GM23338 (cell line): Measurements from ENCODE around the gene NUB1. TPM values are rescaled to one million over a fixed set of nuclear protein-coding genes. Genes with fewer than 3 reads are reported as not detected.

Experiments used
- ATAC-seq: fragments of 200-7000 bp; cut with Tn5 transposase; 3 replicates; pipeline ENCODE4 v1.9.1; 2020
- DNase-seq: peaks from one replicate; pipeline ENCODE4 v3.0.0-alpha.2; 2015; ENCODE audit warnings: low spot score
- H2AFZ ChIP-seq: fragments of 200-600 bp; sonication (generic); 2 replicates; pipeline ENCODE4 v1.8.0; 2016; ENCODE audit warnings: antibody characterized with exemption, mild to moderate bottlenecking, moderate library complexity
- H3F3A ChIP-seq: fragments of 200-600 bp; sonication (generic); replicated peaks from 2 replicates; pipeline ENCODE4 v1.8.0; 2017; ENCODE audit warnings: antibody characterized with exemption, mixed run types, low read depth
- H3K27ac ChIP-seq: fragments of 200-600 bp; sonication (generic); 2 replicates; pipeline ENCODE4 v1.6.1; 2016; ENCODE audit warnings: low read depth
- H3K27me3 ChIP-seq: fragments of 200-600 bp; sonication (generic); 2 replicates; pipeline ENCODE4 v1.8.0; 2016; ENCODE audit warnings: mild to moderate bottlenecking, mixed run types, moderate library complexity; ENCODE audit not compliant: insufficient read depth
- H3K36me3 ChIP-seq: fragments of 200-600 bp; sonication (generic); 2 replicates; pipeline ENCODE4 v1.8.0; 2016; ENCODE audit warnings: mild to moderate bottlenecking; ENCODE audit not compliant: insufficient read depth
- H3K4me1 ChIP-seq: fragments of 200-600 bp; sonication (generic); 2 replicates; pipeline ENCODE4 v1.8.0; 2016; ENCODE audit warnings: mild to moderate bottlenecking, moderate library complexity; ENCODE audit not compliant: insufficient read depth
- H3K4me2 ChIP-seq: fragments of 200-600 bp; sonication (generic); 2 replicates; pipeline ENCODE4 v1.7.1; 2017; ENCODE audit warnings: mixed run types
- H3K4me3 ChIP-seq: fragments of 200-600 bp; sonication (generic); 2 replicates; pipeline ENCODE4 v1.6.1; 2016; ENCODE audit warnings: mixed run types
- H3K79me2 ChIP-seq: fragments of 200-600 bp; sonication (generic); replicated peaks from 2 replicates; pipeline ENCODE4 v1.8.0; 2017; ENCODE audit warnings: mild to moderate bottlenecking; ENCODE audit not compliant: insufficient read depth
- H3K9me2 ChIP-seq: fragments of 200-600 bp; sonication (generic); 2 replicates; pipeline ENCODE4 v1.8.0; 2017; ENCODE audit not compliant: insufficient read depth
- H4K20me1 ChIP-seq: fragments of 200-600 bp; sonication (generic); replicated peaks from 2 replicates; pipeline ENCODE4 v1.8.0; 2017; ENCODE audit warnings: mild to moderate bottlenecking; ENCODE audit not compliant: insufficient read depth
- H3K27ac Mint-ChIP-seq: 2 replicates; pipeline ENCODE4 v1.8.0; 2020; ENCODE audit warnings: inconsistent platforms, mild to moderate bottlenecking, moderate library complexity, mixed read lengths
- H3K27me3 Mint-ChIP-seq: 3 replicates; pipeline ENCODE4 v1.8.0; 2022; ENCODE audit warnings: low read depth, mild to moderate bottlenecking, moderate library complexity, mixed read lengths, inconsistent platforms; ENCODE audit not compliant: insufficient read depth, poor library complexity
- H3K36me3 Mint-ChIP-seq: 3 replicates; pipeline ENCODE4 v1.8.0; 2021; ENCODE audit warnings: low read depth, mild to moderate bottlenecking, inconsistent platforms, moderate library complexity, mixed read lengths
- H3K4me1 Mint-ChIP-seq: 3 replicates; pipeline ENCODE4 v1.8.0; 2020; ENCODE audit warnings: mild to moderate bottlenecking, inconsistent platforms, mixed read lengths
- H3K4me3 Mint-ChIP-seq: 3 replicates; pipeline ENCODE4 v1.8.0; 2021; ENCODE audit warnings: moderate library complexity, mild to moderate bottlenecking, inconsistent platforms, mixed read lengths
- H3K9me3 Mint-ChIP-seq: 3 replicates; pipeline ENCODE4 v1.8.0; 2020; ENCODE audit warnings: moderate library complexity, mild to moderate bottlenecking, inconsistent platforms, mixed read lengths
- CTCF ChIP-seq, 2 experiments: fragments of 200-600 bp in 1 of 2; sonication (generic) in 1 of 2; conservative IDR thresholded peaks; 2 replicates each; pipeline versions ENCODE4 v1.5.1 to v1.6.1; 2016 to 2017; ENCODE audit warnings: antibody characterized with exemption in 2 of 2, low read depth in 2 of 2, mild to moderate bottlenecking in 2 of 2, moderate library complexity in 1 of 2
- ETS1 ChIP-seq: IDR thresholded peaks from 2 replicates; pipeline ENCODE4 v1.6.1; 2016; ENCODE audit warnings: antibody characterized with exemption
- EZH2 ChIP-seq: fragments of 200-600 bp; sonication (generic); IDR thresholded peaks from one replicate; pipeline ENCODE4 v1.8.0; 2017; ENCODE audit warnings: antibody characterized with exemption, mild to moderate bottlenecking, low read depth; ENCODE audit not compliant: unreplicated experiment
- EZH2phosphoT487 ChIP-seq: fragments of 200-600 bp; sonication (generic); IDR thresholded peaks from one replicate; pipeline ENCODE4 v1.8.1; 2018; ENCODE audit warnings: antibody characterized with exemption; ENCODE audit not compliant: unreplicated experiment
- NANOG ChIP-seq: IDR thresholded peaks from 2 replicates; pipeline ENCODE4 v1.6.1; 2016; ENCODE audit warnings: antibody characterized with exemption, borderline replicate concordance
- POLR2AphosphoS5 ChIP-seq: IDR thresholded peaks from 2 replicates; pipeline ENCODE4 v1.6.1; 2016; ENCODE audit warnings: antibody characterized with exemption, low read depth
- STAT1 ChIP-seq: IDR thresholded peaks from one replicate; pipeline ENCODE4 v1.6.1; 2016; ENCODE audit warnings: antibody characterized with exemption; ENCODE audit not compliant: unreplicated experiment
- ZNF114 ChIP-seq: fragments of 250-450 bp; sonication (Bioruptor Pico); IDR thresholded peaks from 2 replicates; pipeline ENCODE4 v1.5.0; 2020; ENCODE audit warnings: mild to moderate bottlenecking, moderate library complexity
- ZNF331 ChIP-seq: fragments of 250-450 bp; sonication (Bioruptor Pico); IDR thresholded peaks from 2 replicates; pipeline ENCODE4 v1.5.0; 2020; ENCODE audit warnings: low read depth, mild to moderate bottlenecking, moderate library complexity
- polyA plus RNA-seq: library from polyadenylated mRNA; unstranded; fragments of >200 nt; fragmentation: Nextera tagmentation; extraction: Ambion mirVana; gene quantifications from 2 replicates; pipeline ENCODE4 v1.2.1, GENCODE V29; 2016
- total RNA-seq: library from RNA; depleted of rRNA; stranded (reverse); fragments of >200 nt; shearing (Covaris generic); gene quantifications from 2 replicates; pipeline ENCODE4 v1.2.3, GENCODE V29; 2014
- TF ChIP-seq, protein P1 (sequence below): IDR thresholded peaks from one replicate; pipeline ENCODE4 v1.6.1; 2018; ENCODE audit warnings: antibody characterized with exemption; ENCODE audit not compliant: unreplicated experiment

Gene NUB1
- total and polyA plus RNA-seq, 2 experiments from 2014 or later, result 31.8 to 42.3 TPM

- TF ChIP-seq ETS1, result no peak
- no peak for TF ChIP-seq NANOG
Measured at GRCh38 chr7:151423226-151423625, 81.6 kb downstream of the NUB1 start (continued).

DNA sequence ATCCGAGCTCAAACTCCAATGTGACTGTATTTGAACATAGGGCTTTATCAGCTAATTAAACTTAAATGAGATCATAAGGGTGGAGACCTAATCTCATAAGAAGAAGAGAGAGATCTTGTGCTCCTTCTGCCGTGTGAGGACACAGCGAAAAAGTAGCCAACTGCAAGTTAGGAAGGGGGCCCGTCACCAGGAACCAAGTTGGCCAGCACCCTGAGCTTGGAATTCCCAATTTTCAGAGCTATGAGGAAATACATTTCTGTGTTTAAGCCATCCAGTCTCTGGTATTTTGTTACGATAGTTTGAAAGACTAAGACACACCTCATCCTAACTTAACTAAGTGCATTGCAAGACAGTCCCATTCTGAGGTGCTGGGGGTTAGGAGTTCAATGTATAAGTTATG is 82.3 kb downstream of the NUB1 start:
- TF ChIP-seq EZH2 (no peak), ZNF114 (no peak), ETS1 (no peak), ZNF331 (CRISPR knock-in tag) (no peak)
- Histone ChIP-seq H3K4me1 (peaks cover 12% of the 10 kb centered on the region), H3K4me2 (no peak overlapping the region), H2AFZ (no peak overlapping the region), H3K79me2 (no peaks in the 10 kb centered on the region), H3F3A (no peaks in the 10 kb centered on the region), H3K36me3 (no peaks in the 10 kb centered on the region; the same call in 1 of the 2 replicates), H3K27ac (no peak overlapping the region), H3K27me3 (no peaks in the 10 kb centered on the region), H4K20me1 (no peaks in the 10 kb centered on the region), H3K4me3 (no peak overlapping the region), H3K9me2 (no peaks in the 10 kb centered on the region)
- Mint-ChIP-seq H3K4me1 (peaks cover 13% of the 10 kb centered on the region), H3K27me3 (peaks cover 7% of the 10 kb centered on the region), H3K4me3 (no peak overlapping the region), H3K9me3 (peaks cover 37% of the 10 kb centered on the region), H3K27ac (no peak overlapping the region), H3K36me3 (peaks cover 13% of the 10 kb centered on the region; the same call in 2 of the 3 replicates)
- no peak for ATAC-seq
- no peak for DNase-seq

- DNase-seq, result no peak
- no peak overlapping the region for H3K27ac Mint-ChIP-seq
- ATAC-seq, result no peak
- H3K4me3 ChIP-seq, result no peak overlapping the region
- no peak overlapping the region for H3K4me2 ChIP-seq
- H3K36me3 Mint-ChIP-seq, result peaks cover 13% of the 10 kb centered on the region; the same call in 2 of the 3 replicates
- H2AFZ ChIP-seq, result no peak overlapping the region
- H3K79me2 ChIP-seq, result no peaks in the 10 kb centered on the region
- no peak overlapping the region for H3K27ac ChIP-seq
- peaks cover 33% of the 10 kb centered on the region for H3K9me3 Mint-ChIP-seq
- H3K9me2 ChIP-seq, result no peaks in the 10 kb centered on the region
- H3K36me3 ChIP-seq, result no peaks in the 10 kb centered on the region; the same call in 1 of the 2 replicates
- peaks cover 21% of the 10 kb centered on the region for H3K4me1 Mint-ChIP-seq
- no peaks in the 10 kb centered on the region for H3K27me3 ChIP-seq
- peaks cover 11% of the 10 kb centered on the region for H3K27me3 Mint-ChIP-seq
- H3F3A ChIP-seq, result no peaks in the 10 kb centered on the region
- H3K4me3 Mint-ChIP-seq, result no peak overlapping the region
- H4K20me1 ChIP-seq, result no peaks in the 10 kb centered on the region
- peaks cover 20% of the 10 kb centered on the region for H3K4me1 ChIP-seq
- TF ChIP-seq POLR2AphosphoS5, result no peak
- TF ChIP-seq EZH2phosphoT487, result no peak
- TF ChIP-seq EZH2, result no peak
- TF ChIP-seq STAT1, result no peak
- TF ChIP-seq, protein P1, sequence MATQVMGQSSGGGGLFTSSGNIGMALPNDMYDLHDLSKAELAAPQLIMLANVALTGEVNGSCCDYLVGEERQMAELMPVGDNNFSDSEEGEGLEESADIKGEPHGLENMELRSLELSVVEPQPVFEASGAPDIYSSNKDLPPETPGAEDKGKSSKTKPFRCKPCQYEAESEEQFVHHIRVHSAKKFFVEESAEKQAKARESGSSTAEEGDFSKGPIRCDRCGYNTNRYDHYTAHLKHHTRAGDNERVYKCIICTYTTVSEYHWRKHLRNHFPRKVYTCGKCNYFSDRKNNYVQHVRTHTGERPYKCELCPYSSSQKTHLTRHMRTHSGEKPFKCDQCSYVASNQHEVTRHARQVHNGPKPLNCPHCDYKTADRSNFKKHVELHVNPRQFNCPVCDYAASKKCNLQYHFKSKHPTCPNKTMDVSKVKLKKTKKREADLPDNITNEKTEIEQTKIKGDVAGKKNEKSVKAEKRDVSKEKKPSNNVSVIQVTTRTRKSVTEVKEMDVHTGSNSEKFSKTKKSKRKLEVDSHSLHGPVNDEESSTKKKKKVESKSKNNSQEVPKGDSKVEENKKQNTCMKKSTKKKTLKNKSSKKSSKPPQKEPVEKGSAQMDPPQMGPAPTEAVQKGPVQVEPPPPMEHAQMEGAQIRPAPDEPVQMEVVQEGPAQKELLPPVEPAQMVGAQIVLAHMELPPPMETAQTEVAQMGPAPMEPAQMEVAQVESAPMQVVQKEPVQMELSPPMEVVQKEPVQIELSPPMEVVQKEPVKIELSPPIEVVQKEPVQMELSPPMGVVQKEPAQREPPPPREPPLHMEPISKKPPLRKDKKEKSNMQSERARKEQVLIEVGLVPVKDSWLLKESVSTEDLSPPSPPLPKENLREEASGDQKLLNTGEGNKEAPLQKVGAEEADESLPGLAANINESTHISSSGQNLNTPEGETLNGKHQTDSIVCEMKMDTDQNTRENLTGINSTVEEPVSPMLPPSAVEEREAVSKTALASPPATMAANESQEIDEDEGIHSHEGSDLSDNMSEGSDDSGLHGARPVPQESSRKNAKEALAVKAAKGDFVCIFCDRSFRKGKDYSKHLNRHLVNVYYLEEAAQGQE, result no peak
- no peak for TF ChIP-seq ETS1
- TF ChIP-seq CTCF (conservative IDR thresholded peaks at IDR 0.05; ENCODE audit: low read depth in 2 of 2), result no peak
Measured at GRCh38 chr7:151424799-151425198, 83.2 kb downstream of the NUB1 start.
